GM18511 (cell line): ENCODE results near the gene SLC29A2.
"Not testable (repeated sequence)": the region's sequence is repeated elsewhere in the genome, so short reads cannot be mapped to it uniquely, and the experiment has no call there.

ENCODE experiments used
- ATAC-seq: cut with Tn5 transposase; IDR thresholded peaks from one replicate; pipeline ENCODE4 v1.9.1; 2021; ENCODE audit warnings: mild to moderate bottlenecking, moderate library complexity; ENCODE audit not compliant: unreplicated experiment

The SLC29A2 gene

GRCh38 chr11:66350560-66351235 is 20.9 kb downstream of the SLC29A2 start:
- not testable (repeated sequence) for ATAC-seq

- no peak for ATAC-seq
Observed at GRCh38 chr11:66349084-66349386, 22.5 kb downstream of the SLC29A2 start.

GRCh38 chr11:66347425-66348276 is 23.9 kb downstream of the SLC29A2 start, which contains the start of gene B4GAT1:
Gene B4GAT1 (minus strand): TSS chr11:66347629. CDS start chr11:66347545, 84 bp downstream.
- peak; percentile 54 for ATAC-seq

GRCh38 chr11:66346476-66347424 is 24.8 kb downstream of the SLC29A2 start:
- no peak for ATAC-seq

GRCh38 chr11:66345316-66345649 is 26.3 kb downstream of the SLC29A2 start:
- ATAC-seq = no peak

GRCh38 chr11:66344550-66345315 is 26.8 kb downstream of the SLC29A2 start, which contains the start of gene BRMS1:
Gene BRMS1 (minus strand): TSS chr11:66345104. CDS start chr11:66342234, 2,870 bp downstream.
- ATAC-seq = peak; percentile 65

GRCh38 chr11:66343176-66343575 is 28.4 kb downstream of the SLC29A2 start:
- no peak for ATAC-seq

- ATAC-seq = no peak
Observed at GRCh38 chr11:66341502-66342126, 29.9 kb downstream of the SLC29A2 start.

- ATAC-seq = no peak
Observed at GRCh38 chr11:66340596-66341501, 30.7 kb downstream of the SLC29A2 start.

GRCh38 chr11:66339686-66340483 is 31.7 kb downstream of the SLC29A2 start:
- ATAC-seq = no peak

GRCh38 chr11:66339162-66339675 is 32.3 kb downstream of the SLC29A2 start:
- ATAC-seq = no peak

GRCh38 chr11:66338276-66339161 is 33.0 kb downstream of the SLC29A2 start:
- ATAC-seq = no peak

GRCh38 chr11:66337103-66337899 is 34.3 kb downstream of the SLC29A2 start:
- ATAC-seq = no peak

- peak; percentile 83 for ATAC-seq
Observed at GRCh38 chr11:66336234-66337102, 35.1 kb downstream of the SLC29A2 start, which contains the start of gene RIN1. Gene RIN1 (minus strand): TSS chr11:66336434. CDS start chr11:66336402, 32 bp downstream.
